ENCODE data around the gene MOAP1. TPM values are rescaled to one million over a fixed set of nuclear protein-coding genes. Genes with fewer than 3 reads are reported as not detected.
"Not testable (repeated sequence)": the region's sequence is repeated elsewhere in the genome, so short reads cannot be mapped to it uniquely, and the experiment has no call there.

The MOAP1 gene
- total RNA-seq, 2 experiments from 2014 or later = 11.7 to 15.9 TPM

DNA sequence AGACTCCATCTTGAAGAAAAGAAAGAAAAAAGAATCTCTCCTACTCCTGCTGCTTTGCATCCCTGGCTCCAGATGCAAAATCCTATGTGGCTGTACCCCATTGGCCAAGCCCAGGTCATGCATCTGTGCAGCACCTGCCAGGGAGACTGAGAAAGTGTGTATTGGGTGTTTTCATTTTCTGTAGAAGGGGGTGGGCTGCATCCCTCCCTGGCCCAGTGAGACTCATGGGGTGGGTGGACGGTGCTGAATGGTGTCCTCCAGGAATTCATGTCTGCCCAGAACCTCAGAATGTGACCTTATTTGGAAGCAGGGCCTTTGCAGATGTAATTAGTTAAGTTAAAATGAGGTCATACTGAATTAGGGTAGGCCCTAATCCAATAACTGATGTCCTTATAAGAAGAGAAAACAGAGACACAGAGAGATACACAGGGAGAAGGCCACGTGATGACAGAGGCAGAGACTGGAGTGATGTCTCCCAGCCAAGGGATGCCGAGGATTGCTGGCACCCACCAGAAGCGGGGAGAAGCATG is 23.2 kb downstream of the MOAP1 start:
- no peak overlapping the region for H3K27ac Mint-ChIP-seq
- H3K4me1 Mint-ChIP-seq = no peaks in the 10 kb centered on the region
- ATAC-seq = no peak
- ChIA-PET POLR2A (interaction anchor here (0.6 kb wide), 1 partner anchor 70 kb away, joined by 3 read pairs; no protein-coding TSS in a partner anchor), CTCF (interaction anchor here (0.7 to 1.2 kb wide), 2 partner anchors 17 to 210 kb away, joined by 3 read pairs; no protein-coding TSS in a partner anchor)
- H3K36me3 Mint-ChIP-seq (ENCODE audit: low read depth) = no peaks in the 10 kb centered on the region
- H3K4me3 Mint-ChIP-seq = no peak overlapping the region
- intact Hi-C loops (cut with DNase I, micrococcal nuclease) = no loop called here
- H3K9me3 Mint-ChIP-seq (ENCODE audit: low read depth) = no peaks in the 10 kb centered on the region
- no peaks in the 10 kb centered on the region for H3K27me3 Mint-ChIP-seq
- no peak for DNase-seq

DNA sequence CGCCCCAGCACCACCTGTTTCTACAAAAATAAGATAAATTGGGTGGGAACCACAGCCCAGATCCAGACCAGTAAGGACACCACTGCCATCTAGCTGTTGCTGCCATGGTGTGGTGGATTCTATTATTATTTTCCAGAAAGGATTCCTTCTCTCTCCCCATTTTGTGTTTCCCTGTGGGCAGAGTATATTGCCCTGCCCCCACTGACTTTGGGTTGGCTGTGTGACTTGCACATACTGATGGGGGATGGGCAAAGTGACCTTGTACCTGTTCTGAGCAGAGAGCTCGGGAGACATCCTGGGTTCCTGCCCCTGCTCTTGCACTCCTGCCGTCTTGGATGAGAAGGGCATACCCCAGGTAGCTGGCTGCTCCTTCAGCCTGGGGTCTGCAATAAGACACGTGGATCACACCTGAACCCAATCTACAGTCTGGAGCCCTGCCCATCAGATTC is 24.3 kb downstream of the MOAP1 start:
- no peaks in the 10 kb centered on the region for H3K27me3 Mint-ChIP-seq
- no peaks in the 10 kb centered on the region for H3K4me1 Mint-ChIP-seq
- POLR2A ChIA-PET = no interaction called here
- no peaks in the 10 kb centered on the region for H3K9me3 Mint-ChIP-seq (ENCODE audit: low read depth)
- no peak overlapping the region for H3K27ac Mint-ChIP-seq
- no peaks in the 10 kb centered on the region for H3K36me3 Mint-ChIP-seq (ENCODE audit: low read depth)
- CTCF ChIA-PET = interaction anchor here (1.2 to 1.4 kb wide), 2 partner anchors 47 to 209 kb away, joined by 3 to 5 read pairs; no protein-coding TSS in a partner anchor
- no peak overlapping the region for H3K4me3 Mint-ChIP-seq
- intact Hi-C loops (cut with DNase I, micrococcal nuclease) = no loop called here
- DNase-seq = peak; percentile 34
- ATAC-seq = peak; percentile 64

DNA sequence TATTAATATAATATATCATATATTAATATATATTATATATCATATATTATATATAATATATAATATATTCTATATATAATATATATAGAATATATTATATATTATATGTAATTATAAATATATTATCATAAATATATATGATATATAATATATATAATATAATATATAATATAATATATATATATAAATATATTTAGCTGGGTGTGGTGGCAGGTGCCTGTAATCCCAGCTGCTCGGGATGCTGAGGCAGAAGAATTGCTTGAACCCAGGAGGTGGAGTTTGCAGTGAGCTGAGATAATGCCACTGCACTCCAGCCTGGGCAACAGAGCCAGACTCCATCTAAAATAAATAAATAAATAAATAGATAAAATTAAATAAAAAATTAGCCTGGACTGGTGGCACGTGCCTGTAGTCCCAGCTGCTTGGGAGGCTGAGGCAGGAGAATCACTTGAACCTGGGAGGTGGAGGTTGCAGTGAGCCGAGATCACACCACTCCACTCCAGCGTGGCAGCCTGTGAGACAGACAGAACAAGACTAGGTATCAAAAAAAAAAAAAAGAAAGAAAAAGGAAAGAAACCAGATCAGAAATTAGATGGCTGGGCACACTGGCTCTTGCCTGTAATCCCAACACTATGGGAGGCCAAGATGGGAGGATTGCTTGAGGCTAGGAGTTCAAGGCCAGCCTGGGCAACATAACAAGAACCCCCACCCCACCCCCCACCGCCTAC is 24.9 kb downstream of the MOAP1 start:
- CTCF ChIA-PET = interaction anchor here (1.4 kb wide), 1 partner anchor 46 kb away, joined by 5 read pairs; no protein-coding TSS in a partner anchor
- H3K27me3 Mint-ChIP-seq; H3K36me3 Mint-ChIP-seq (ENCODE audit: low read depth); POLR2A ChIA-PET; H3K27ac Mint-ChIP-seq; H3K4me3 Mint-ChIP-seq; H3K4me1 Mint-ChIP-seq; intact Hi-C loops (cut with DNase I, micrococcal nuclease); H3K9me3 Mint-ChIP-seq (ENCODE audit: low read depth): not testable (repeated sequence)
- ATAC-seq (peak; percentile 64), DNase-seq (peak; percentile 37)

DNA sequence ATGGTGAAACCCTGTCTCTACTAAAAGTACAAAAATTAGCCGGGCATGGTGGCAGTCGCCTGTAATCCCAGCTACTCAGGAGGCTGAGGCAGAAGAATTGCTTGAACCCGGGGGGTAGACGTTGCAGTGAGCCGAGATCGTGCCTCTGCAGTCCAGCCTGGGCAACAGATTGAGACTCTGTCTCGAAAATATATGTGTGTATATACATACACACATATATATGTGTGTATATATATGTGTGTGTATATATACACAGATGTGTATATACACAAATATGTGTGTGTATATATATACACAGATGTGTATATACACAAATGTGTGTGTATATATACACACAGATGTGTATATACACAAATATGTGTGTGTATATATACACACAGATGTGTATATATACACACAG is 26.3 kb downstream of the MOAP1 start:
- H3K4me3 Mint-ChIP-seq; H3K27ac Mint-ChIP-seq; CTCF ChIA-PET; H3K27me3 Mint-ChIP-seq; H3K9me3 Mint-ChIP-seq (ENCODE audit: low read depth); intact Hi-C loops (cut with DNase I, micrococcal nuclease); POLR2A ChIA-PET; H3K36me3 Mint-ChIP-seq (ENCODE audit: low read depth); H3K4me1 Mint-ChIP-seq: not testable (repeated sequence)
- ATAC-seq (peak; percentile 49), DNase-seq (peak; percentile 30)

DNA sequence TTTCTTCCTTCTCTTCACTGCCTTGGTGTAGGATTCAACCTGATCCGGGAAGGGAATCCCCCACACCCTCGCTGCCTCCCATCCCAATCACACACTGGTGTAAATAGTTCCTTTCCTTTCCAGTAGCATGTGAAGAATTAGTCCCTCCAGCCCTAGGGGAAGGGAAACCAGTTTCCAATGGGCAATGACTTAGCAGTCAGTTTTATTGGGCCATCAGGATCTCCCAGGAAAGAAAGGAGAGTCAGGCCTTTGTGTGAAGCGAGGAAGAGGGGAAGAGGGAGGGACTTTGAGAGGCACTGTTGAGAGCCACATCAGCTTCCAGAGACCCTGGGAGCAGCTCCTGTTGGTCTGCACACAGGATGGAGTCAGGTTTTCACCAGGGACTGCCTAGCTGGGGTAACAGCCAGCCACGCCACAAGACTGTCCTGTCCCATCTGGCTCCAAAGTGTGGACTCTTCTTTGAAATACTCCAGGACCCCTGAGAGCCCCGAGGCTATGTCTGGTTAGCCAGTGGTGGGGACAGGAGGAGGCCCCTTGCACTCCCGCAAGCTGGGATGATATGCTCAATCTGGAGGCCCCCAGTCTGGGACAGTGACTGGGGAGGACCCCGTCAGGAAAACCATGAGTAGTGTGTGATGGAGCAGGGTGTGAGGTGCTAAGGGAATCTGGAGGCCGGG is 27.9 kb downstream of the MOAP1 start:
- ATAC-seq (no peak), DNase-seq (no peak)
- Mint-ChIP-seq H3K4me3 (no peak overlapping the region), H3K27me3 (no peaks in the 10 kb centered on the region), H3K36me3 (ENCODE audit: low read depth) (no peaks in the 10 kb centered on the region), H3K27ac (no peak overlapping the region), H3K4me1 (no peaks in the 10 kb centered on the region), H3K9me3 (ENCODE audit: low read depth) (no peaks in the 10 kb centered on the region)
- ChIA-PET POLR2A (interaction anchor here (0.6 kb wide), 1 partner anchor 9 kb away, joined by 3 read pairs; no protein-coding TSS in a partner anchor), CTCF (interaction anchor here (0.8 kb wide), 1 partner anchor 16 kb away, joined by 3 read pairs; no protein-coding TSS in a partner anchor)
- intact Hi-C loops (cut with DNase I, micrococcal nuclease) = no loop called here

DNA sequence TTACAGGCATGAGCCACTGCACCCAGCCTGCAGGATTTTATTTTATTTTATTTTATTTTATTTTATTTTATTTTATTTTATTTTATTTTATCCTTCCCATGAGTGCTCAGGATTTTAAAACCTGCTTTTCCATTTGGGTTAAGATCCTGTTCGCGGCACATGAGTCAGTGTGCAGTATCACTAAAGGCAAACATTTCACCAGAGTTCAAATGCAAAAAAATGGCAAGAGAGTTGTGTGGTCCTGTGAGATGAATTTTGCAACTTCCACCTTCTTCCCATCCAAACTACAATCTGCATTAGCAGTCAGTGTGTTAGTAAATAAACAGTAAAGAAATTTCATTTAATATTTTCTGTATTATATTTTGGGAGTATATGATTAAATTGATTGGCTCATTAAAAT is 29.0 kb downstream of the MOAP1 start:
- H3K4me3 Mint-ChIP-seq = no peak overlapping the region
- ChIA-PET POLR2A (no interaction called here), CTCF (no interaction called here)
- intact Hi-C loops (cut with DNase I, micrococcal nuclease) = no loop called here
- no peaks in the 10 kb centered on the region for H3K9me3 Mint-ChIP-seq (ENCODE audit: low read depth)
- no peaks in the 10 kb centered on the region for H3K4me1 Mint-ChIP-seq
- ATAC-seq (no peak), DNase-seq (no peak)
- no peak overlapping the region for H3K27ac Mint-ChIP-seq
- no peaks in the 10 kb centered on the region for H3K36me3 Mint-ChIP-seq (ENCODE audit: low read depth)
- no peaks in the 10 kb centered on the region for H3K27me3 Mint-ChIP-seq

DNA sequence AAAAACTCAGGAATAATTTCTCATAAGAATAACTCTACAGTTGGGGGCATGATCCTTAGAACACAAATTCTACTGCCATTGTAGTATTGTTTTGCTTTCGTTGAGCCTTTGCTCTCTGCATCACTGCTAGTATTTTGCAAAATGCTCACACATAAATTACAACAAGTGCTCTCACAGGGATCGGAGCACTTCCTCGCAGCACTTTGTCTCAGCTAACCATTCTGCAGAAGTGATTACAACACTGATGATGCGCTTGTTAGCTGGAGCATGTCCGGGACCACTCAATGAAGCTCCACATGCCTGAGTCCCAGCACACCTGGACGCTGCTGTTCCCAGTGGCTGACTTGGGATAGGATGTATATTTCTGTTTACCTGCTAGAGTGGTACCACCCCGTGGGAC is 31.6 kb downstream of the MOAP1 start:
- POLR2A ChIA-PET = no interaction called here
- H3K4me3 Mint-ChIP-seq = no peak overlapping the region
- intact Hi-C loops (cut with DNase I, micrococcal nuclease) = no loop called here
- H3K27ac Mint-ChIP-seq = no peak overlapping the region
- H3K9me3 Mint-ChIP-seq (ENCODE audit: low read depth) = no peaks in the 10 kb centered on the region
- DNase-seq = no peak
- H3K4me1 Mint-ChIP-seq = peaks cover 3% of the 10 kb centered on the region
- no peaks in the 10 kb centered on the region for H3K36me3 Mint-ChIP-seq (ENCODE audit: low read depth)
- ATAC-seq = no peak
- H3K27me3 Mint-ChIP-seq = no peaks in the 10 kb centered on the region
- CTCF ChIA-PET = no interaction called here

DNA sequence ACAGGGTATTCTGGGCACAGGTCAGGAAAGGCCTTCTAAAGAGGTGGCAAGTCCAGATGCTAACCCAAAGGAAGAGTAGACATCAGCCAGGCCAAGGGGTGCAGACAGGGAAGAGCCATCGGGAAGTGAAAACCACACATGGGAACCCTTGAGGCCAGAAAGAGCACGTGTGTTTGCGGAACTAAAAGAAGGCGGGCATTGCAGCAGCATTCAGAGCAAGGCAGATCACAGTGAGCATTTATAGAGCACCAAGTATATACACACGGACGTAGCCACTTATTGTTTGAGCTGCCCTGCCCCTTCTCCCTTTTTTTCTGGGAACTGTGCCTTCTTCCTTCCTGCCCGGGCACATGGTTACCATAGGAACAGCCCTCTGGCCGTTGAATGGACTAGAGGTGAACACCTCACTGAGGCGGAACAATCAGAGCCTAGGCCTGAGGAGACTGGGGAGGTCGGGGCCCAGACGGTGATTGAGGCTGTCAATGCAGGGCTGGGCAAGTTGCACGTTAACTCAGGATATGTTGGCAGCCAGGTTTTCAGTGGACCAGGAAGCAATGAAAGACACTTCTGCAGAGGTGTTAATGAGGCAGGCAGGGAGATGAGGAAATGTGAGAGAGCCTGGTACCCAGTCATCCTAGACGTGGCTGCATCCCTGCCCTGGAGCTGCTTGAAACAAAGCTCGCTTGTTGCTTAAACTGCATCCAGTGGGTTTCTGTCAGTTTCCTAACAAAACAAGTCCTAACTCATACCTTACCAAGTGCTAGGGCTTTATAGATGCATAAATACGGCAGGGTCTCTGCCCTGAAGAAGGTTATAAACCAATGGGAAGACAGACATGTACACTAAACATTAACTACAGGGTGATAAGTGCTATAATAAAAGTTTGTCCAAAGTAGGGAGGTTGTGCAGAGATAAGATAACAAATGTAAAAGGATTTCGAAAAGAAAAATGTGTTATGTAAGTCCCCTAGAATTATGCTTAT is 34.2 kb downstream of the MOAP1 start:
- ATAC-seq (no peak), DNase-seq (no peak)
- intact Hi-C loops (cut with DNase I, micrococcal nuclease) = no loop called here
- H3K27me3 Mint-ChIP-seq = no peaks in the 10 kb centered on the region
- no peaks in the 10 kb centered on the region for H3K36me3 Mint-ChIP-seq (ENCODE audit: low read depth)
- no peak overlapping the region for H3K27ac Mint-ChIP-seq
- ChIA-PET POLR2A (no interaction called here), CTCF (interaction anchor here (1.4 kb wide), 1 partner anchor 37 kb away, joined by 5 read pairs; no protein-coding TSS in a partner anchor)
- H3K4me1 Mint-ChIP-seq = peaks cover 3% of the 10 kb centered on the region
- H3K4me3 Mint-ChIP-seq = no peak overlapping the region
- no peaks in the 10 kb centered on the region for H3K9me3 Mint-ChIP-seq (ENCODE audit: low read depth)

DNA sequence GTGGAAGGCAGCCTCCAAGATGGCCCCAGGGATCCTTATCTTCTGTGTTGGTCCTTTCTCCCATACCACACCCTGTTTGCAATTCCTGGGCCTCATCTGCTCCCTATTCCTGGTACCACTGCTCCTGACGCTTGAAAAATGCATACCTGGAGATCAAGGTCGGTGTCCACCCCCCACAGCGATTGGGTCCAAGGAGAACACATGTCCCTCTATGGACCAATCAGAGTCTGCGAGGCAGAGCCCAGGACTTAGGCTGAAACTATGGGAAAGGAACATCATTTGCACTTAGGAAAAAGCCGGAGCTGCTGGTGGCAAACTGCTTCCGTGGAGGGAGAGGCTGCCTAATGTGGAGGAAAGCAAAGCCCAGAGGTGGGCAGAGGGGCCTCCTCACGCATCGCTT is 35.7 kb downstream of the MOAP1 start:
- DNase-seq (no peak), ATAC-seq (no peak)
- H3K36me3 Mint-ChIP-seq (ENCODE audit: low read depth) = no peaks in the 10 kb centered on the region
- peaks cover 3% of the 10 kb centered on the region for H3K4me1 Mint-ChIP-seq
- no peaks in the 10 kb centered on the region for H3K9me3 Mint-ChIP-seq (ENCODE audit: low read depth)
- intact Hi-C loops (cut with DNase I, micrococcal nuclease) = no loop called here
- no peak overlapping the region for H3K4me3 Mint-ChIP-seq
- H3K27ac Mint-ChIP-seq = no peak overlapping the region
- no peaks in the 10 kb centered on the region for H3K27me3 Mint-ChIP-seq
- CTCF ChIA-PET = no interaction called here
- POLR2A ChIA-PET = no interaction called here

DNA sequence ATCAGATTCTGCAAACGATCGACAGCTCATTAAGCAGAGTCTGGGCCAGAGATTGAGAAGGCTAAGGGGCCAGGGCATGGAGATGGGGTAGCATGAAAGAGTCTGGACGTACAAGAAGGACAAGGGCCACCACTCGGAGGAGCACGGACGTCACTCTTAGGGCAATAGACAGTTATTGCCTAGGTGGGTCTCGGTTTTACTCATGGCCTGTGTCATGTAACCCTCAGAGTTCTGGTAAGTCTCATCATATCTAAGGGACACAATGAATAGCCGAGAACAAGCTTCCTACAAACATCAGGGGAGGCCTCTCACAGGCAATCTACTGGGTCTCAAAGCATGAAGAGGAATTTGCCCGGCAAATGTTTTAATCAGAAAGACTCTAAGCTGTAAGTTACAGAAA is 38.6 kb downstream of the MOAP1 start:
- ATAC-seq = peak; percentile 77
- no peak overlapping the region for H3K27ac Mint-ChIP-seq
- H3K36me3 Mint-ChIP-seq (ENCODE audit: low read depth) = no peaks in the 10 kb centered on the region
- ChIA-PET CTCF (interaction anchor here (0.8 to 2.1 kb wide), 4 partner anchors 15 to 160 kb away, joined by 3 to 6 read pairs (median 3); no protein-coding TSS in a partner anchor), POLR2A (no interaction called here)
- DNase-seq = peak; percentile 28
- H3K4me3 Mint-ChIP-seq = no peak overlapping the region
- intact Hi-C loops (cut with DNase I, micrococcal nuclease) = no loop called here
- no peaks in the 10 kb centered on the region for H3K27me3 Mint-ChIP-seq
- no peaks in the 10 kb centered on the region for H3K9me3 Mint-ChIP-seq (ENCODE audit: low read depth)
- H3K4me1 Mint-ChIP-seq = peaks cover 3% of the 10 kb centered on the region
